HepG2 (cell line): ENCODE results near the gene BBIP1. TPM values are rescaled to one million over a fixed set of nuclear protein-coding genes. Genes with fewer than 3 reads are reported as not detected.
A peak's percentile ranks its signal among the peaks of the same experiment; 100 is the strongest.

Experiments used
- ARNTL ChIP-seq: sonication (generic); formaldehyde crosslinking; IDR thresholded peaks from 2 replicates; pipeline ENCODE4 v1.4.0; 2020; ENCODE audit warnings: mild to moderate bottlenecking, missing genetic modification reagents
- CBX2 ChIP-seq, 2 experiments: fragments of 200-600 bp in 1 of 2; sonication (generic); formaldehyde crosslinking in 1 of 2; IDR thresholded peaks; 2 replicates each; pipeline versions ENCODE4 v1.7.0 to v1.8.1; 2018 to 2022; ENCODE audit warnings: low read depth in 2 of 2, low read length in 1 of 2, mild to moderate bottlenecking in 1 of 2, missing genetic modification reagents in 1 of 2
- KDM3A ChIP-seq: IDR thresholded peaks from 2 replicates; pipeline ENCODE4 v1.6.1; 2018; ENCODE audit warnings: low read depth, missing compliant biosample characterization
- KLF15 ChIP-seq: sonication (generic); formaldehyde crosslinking; IDR thresholded peaks from 2 replicates; pipeline ENCODE4 v1.8.1; 2023; ENCODE audit warnings: borderline replicate concordance, mild to moderate bottlenecking, inconsistent platforms, missing genetic modification reagents, mixed read lengths
- MEIS2 ChIP-seq: sonication (generic); formaldehyde crosslinking; IDR thresholded peaks from 2 replicates; pipeline ENCODE4 v1.9.0; 2021; ENCODE audit warnings: mild to moderate bottlenecking, missing genetic modification reagents
- MTA1 ChIP-seq: sonication (generic); formaldehyde crosslinking; IDR thresholded peaks from 2 replicates; pipeline ENCODE4 v1.4.0; 2020; ENCODE audit warnings: missing genetic modification reagents, mild to moderate bottlenecking, borderline replicate concordance
- NFATC3 ChIP-seq: sonication (generic); formaldehyde crosslinking; IDR thresholded peaks from 2 replicates; pipeline ENCODE4 v1.5.1; 2020; ENCODE audit warnings: mild to moderate bottlenecking, missing genetic modification reagents
- NR0B2 ChIP-seq: sonication (generic); formaldehyde crosslinking; IDR thresholded peaks from 2 replicates; pipeline ENCODE4 v1.4.0; 2020; ENCODE audit warnings: mild to moderate bottlenecking, missing genetic modification reagents
- PHF21A ChIP-seq: sonication (generic); formaldehyde crosslinking; IDR thresholded peaks from 2 replicates; pipeline ENCODE4 v1.5.0; 2020; ENCODE audit warnings: mild to moderate bottlenecking, missing genetic modification reagents
- SAP130 ChIP-seq: IDR thresholded peaks from 2 replicates; pipeline ENCODE4 v1.6.1; 2016; ENCODE audit warnings: low read depth
- SMAD1 ChIP-seq: sonication (generic); formaldehyde crosslinking; IDR thresholded peaks from 2 replicates; pipeline ENCODE4 v1.4.0; 2020; ENCODE audit warnings: missing genetic modification reagents, low read depth, mild to moderate bottlenecking, borderline replicate concordance
- SRSF1 ChIP-seq: fragments of 200-400 bp; formaldehyde crosslinking; optimal IDR thresholded peaks from 2 replicates; pipeline ENCODE3; 2017; ENCODE audit warnings: mild to moderate bottlenecking, low read depth, low read length, moderate library complexity
- SSRP1 ChIP-seq: IDR thresholded peaks from 2 replicates; pipeline ENCODE4 v1.6.1; 2016; ENCODE audit warnings: control low read depth
- TAF15 ChIP-seq: fragments of 200-400 bp; formaldehyde crosslinking; IDR thresholded peaks from one replicate; pipeline ENCODE4 v1.6.1; 2018; ENCODE audit warnings: mild to moderate bottlenecking, low read depth, low read length; ENCODE audit not compliant: poor library complexity, severe bottlenecking
- YEATS4 ChIP-seq: sonication (generic); formaldehyde crosslinking; IDR thresholded peaks from 2 replicates; pipeline ENCODE4 v1.4.0; 2020; ENCODE audit warnings: missing genetic modification reagents, borderline replicate concordance
- ZBTB49 ChIP-seq: sonication (generic); formaldehyde crosslinking; IDR thresholded peaks from 2 replicates; pipeline ENCODE4 v1.4.0; 2020; ENCODE audit warnings: missing genetic modification reagents, borderline replicate concordance
- ZEB1 ChIP-seq: IDR thresholded peaks from 2 replicates; pipeline ENCODE4 v1.6.1; 2012; ENCODE audit warnings: mild to moderate bottlenecking, low read depth, inconsistent platforms; ENCODE audit not compliant: insufficient replicate concordance
- ZNF883 ChIP-seq: sonication (generic); formaldehyde crosslinking; IDR thresholded peaks from 2 replicates; pipeline ENCODE4 v1.5.1; 2020; ENCODE audit warnings: mild to moderate bottlenecking, missing genetic modification reagents; ENCODE audit errors: not compliant biosample characterization
- polyA plus RNA-seq, 8 experiments: library from polyadenylated mRNA; depleted of rRNA in 3 of 8; stranded (reverse) in 7 of 8; unstranded in 1 of 8; fragments of >200 nt; fragmentation: Illumina TruSeq in 4 of 8; extraction: Trizol in 4 of 8; gene quantifications; 2 replicates each; pipeline versions ENCODE4 v1.2.1 to v1.2.3, GENCODE V29; 2011 to 2016; ENCODE audit warnings: low read depth in 4 of 8, missing spikeins in 1 of 8, mixed read lengths in 1 of 8; ENCODE audit not compliant: insufficient read depth in 1 of 8
- total RNA-seq, 5 experiments: library from RNA; depleted of rRNA; stranded (reverse); fragments of >200 nt; fragmentation: Illumina TruSeq; extraction: Trizol; gene quantifications; 2 replicates each; pipeline ENCODE4 v1.2.3, GENCODE V29; 2016; ENCODE audit warnings: low read depth in 1 of 5
- TF ChIP-seq, protein P1 (sequence below): sonication (generic); formaldehyde crosslinking; IDR thresholded peaks from 2 replicates; pipeline ENCODE4 v1.5.0; 2020; ENCODE audit warnings: missing genetic modification reagents

The BBIP1 gene
- total and polyA plus RNA-seq, 2 of the 13 experiments (the other 11 are each of a cell fraction or from before 2014, with no cell fraction given), result 18.3 to 24.1 TPM

- TF ChIP-seq MTA1 (peak; percentile 20; the same call in 1 of the 2 replicates), YEATS4 (CRISPR knock-in tag) (peak; percentile 94), MEIS2 (peak; percentile 5; the same call in 1 of the 2 replicates), KDM3A (CRISPR knock-in tag) (peak; percentile 37), CBX2 (IDR thresholded peaks at IDR 0.05; ENCODE audit: low read depth, low read length) (no peak), CBX2 (CRISPR knock-in tag; IDR thresholded peaks at IDR 0.05; ENCODE audit: low read depth) (0 out of 2 replicates have a peak, but pooled peaks have one; percentile 17), ZEB1 (peak; percentile 76), PHF21A (CRISPR knock-in tag) (peak; percentile 92), SRSF1 (peak; percentile 86), SAP130 (CRISPR knock-in tag) (peak; percentile 77), ZBTB49 (CRISPR knock-in tag) (no peak), TAF15 (no peak), SMAD1 (CRISPR knock-in tag) (no peak), NFATC3 (CRISPR knock-in tag) (0 out of 2 replicates have a peak, but pooled peaks have one; percentile 26), NR0B2 (CRISPR knock-in tag) (no peak), ARNTL (no peak), KLF15 (CRISPR knock-in tag) (no peak), SSRP1 (CRISPR knock-in tag) (0 out of 2 replicates have a peak, but pooled peaks have one; percentile 40), ZNF883 (no peak)
- TF ChIP-seq, protein P1, sequence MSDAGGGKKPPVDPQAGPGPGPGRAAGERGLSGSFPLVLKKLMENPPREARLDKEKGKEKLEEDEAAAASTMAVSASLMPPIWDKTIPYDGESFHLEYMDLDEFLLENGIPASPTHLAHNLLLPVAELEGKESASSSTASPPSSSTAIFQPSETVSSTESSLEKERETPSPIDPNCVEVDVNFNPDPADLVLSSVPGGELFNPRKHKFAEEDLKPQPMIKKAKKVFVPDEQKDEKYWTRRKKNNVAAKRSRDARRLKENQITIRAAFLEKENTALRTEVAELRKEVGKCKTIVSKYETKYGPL, result 0 out of 2 replicates have a peak, but pooled peaks have one; percentile 57
These were observed at the start of gene BBIP1 (continued) for GRCh38 chr10:110918643-110919348.
